Adrenal gland (tissue), 19 donors: ENCODE data around the gene RBAK. TPM values are rescaled to one million over a fixed set of nuclear protein-coding genes. Genes with fewer than 3 reads are reported as not detected.

Experiments
- DNase-seq, 7 donors: peaks; one replicate each; pipeline ENCODE4 v3.0.0-alpha.2; 2019 to 2020
- H3K27ac ChIP-seq, 5 donors: fragments of 200-600 bp; sonication (generic) in 4 of 5; 1 replicate in 3 of 5; 2 replicates in 2 of 5; pipeline versions ENCODE4 v1.5.1 to v1.8.0; 2016 to 2020; ENCODE audit warnings: mild to moderate bottlenecking in 1 of 5
- H3K27me3 ChIP-seq: fragments of 200-600 bp; 2 replicates; pipeline ENCODE4 v1.8.0; 2021
- H3K36me3 ChIP-seq, 2 donors: fragments of 200-600 bp; replicated peaks in 1 of 2; 1 replicate in 1 of 2; 2 replicates in 1 of 2; pipeline versions ENCODE4 v1.5.1 to v1.8.0; 2018 to 2022
- H3K4me1 ChIP-seq, 2 donors: fragments of 200-600 bp; replicated peaks in 1 of 2; 1 replicate in 1 of 2; 2 replicates in 1 of 2; pipeline versions ENCODE4 v1.5.1 to v1.8.0; 2018 to 2021
- H3K4me3 ChIP-seq, 4 donors: fragments of 200-600 bp; sonication (generic) in 3 of 4; one replicate each; pipeline ENCODE4 v1.5.1; 2016 to 2018
- H3K9me3 ChIP-seq, 3 donors: fragments of 200-600 bp; sonication (generic) in 1 of 3; replicated peaks in 1 of 3; 1 replicate in 2 of 3; 2 replicates in 1 of 3; pipeline versions ENCODE4 v1.5.1 to v1.8.0; 2016 to 2021
- CTCF ChIP-seq, 6 experiments: fragments of 450-650 bp in 4 of 6; fragments of 200-600 bp in 2 of 6; sonication (generic) in 1 of 6; IDR thresholded peaks; 1 replicate in 5 of 6; 2 replicates in 1 of 6; pipeline versions ENCODE4 v1.5.1 to v1.8.0; 2016 to 2021; ENCODE audit warnings: antibody characterized with exemption in 6 of 6, mild to moderate bottlenecking in 2 of 6, moderate library complexity in 1 of 6
- POLR2A ChIP-seq, 2 donors: fragments of 450-650 bp; IDR thresholded peaks; one replicate each; pipeline ENCODE4 v1.6.1; 2017; ENCODE audit warnings: antibody characterized with exemption in 2 of 2, mild to moderate bottlenecking in 2 of 2, moderate library complexity in 1 of 2
- WGBS, 4 donors: extraction: QIAGEN DNeasy Blood & Tissue Kit in 2 of 4; methylation state at CpG; one replicate each; pipeline versions ENCODE4 v1.1.5 to v1.1.7; 2013 to 2017; 5-methylcytosine and 5-hydroxymethylcytosine counted together
- intact Hi-C, 2 donors: fragments of 100-400 bp; cut with DNase I; formaldehyde crosslinking; loops; one replicate each; pipeline versions ENCODE4 v1.14.1 to v1.15.0; 2022 to 2023
- long read RNA-seq, 10 donors: library from polyadenylated mRNA in 3 of 10; unstranded in 2 of 10; stranded (forward) in 1 of 10; transcript quantifications; one replicate each; pipeline ENCODE4 v2.0.0 and lab custom pipeline, GENCODE V29; 2021 to 2026
- polyA plus RNA-seq, 3 donors: library from polyadenylated mRNA; stranded (reverse); fragments of 200-250 nt in 2 of 3; fragments of 350-450 nt in 1 of 3; fragmentation: Illumina TruSeq in 1 of 3; extraction: RNeasy Lipid Tissue Mini Kit (QIAGEN cat#74804) in 1 of 3; gene quantifications; one replicate each; pipeline ENCODE4 v1.2.3, GENCODE V29; 2013 to 2014
- total RNA-seq, 9 donors: library from RNA; depleted of rRNA in 4 of 9; stranded (reverse); fragments of >200 nt in 4 of 9; fragments of 120-200 nt in 1 of 9; fragmentation: NEBNext Ultra II Directional in 1 of 9; extraction: Animal tissue kit (Norgen Biotek cat#: 25700) in 1 of 9; gene quantifications; one replicate each; pipeline versions ENCODE4 v1.1.0 to v1.2.4, GENCODE V29; 2013 to 2023
- donor health status: healthy with polysubstance abuse.
- donor health status: Bipolar disorder and iron deficiency.
- donor health status: DM: yes; HTN: yes; CAD: no.
- donor health status: DM: no; HTN: no; CAD: no.
- donor health status: DM: no; HTN: no; CAD: no.
- donor health status: DM: yes; HTN: yes; CAD: no.

RBAK gene
- 10 to 100 TPM in 3 of 9 donors, 1 to 10 TPM in 6; 4.1 to 12.6 (median 8.8) TPM for total RNA-seq
- 1 to 10 TPM; 4.6 to 9.8 (median 6.0) TPM for polyA plus RNA-seq
- long read RNA-seq, donor 1, full-length matches to known transcripts, result 3 of 3 reads
- long read RNA-seq, donor 1, partial matches to known transcripts, result 0 of 3 reads
- long read RNA-seq, donor 1, other reads (novel, unspliced or antisense), result 0 of 3 reads
- long read RNA-seq, donor 2, full-length matches to known transcripts, result 1 of 1 reads
- long read RNA-seq, donor 2, partial matches to known transcripts, result 0 of 1 reads
- long read RNA-seq, donor 2, other reads (novel, unspliced or antisense), result 0 of 1 reads
- long read RNA-seq, donor 3, result 0 reads
- long read RNA-seq, donor 4, partial matches to known transcripts, result 0 of 2 reads
- long read RNA-seq, donor 4, other reads (novel, unspliced or antisense), result 2 of 2 reads
- long read RNA-seq, donor 5, full-length matches to known transcripts, result 3 of 5 reads
- long read RNA-seq, donor 5, partial matches to known transcripts, result 0 of 5 reads
- long read RNA-seq, donor 5, other reads (novel, unspliced or antisense), result 2 of 5 reads
- long read RNA-seq, donor 6, result 0 reads
- long read RNA-seq, donor 7, full-length matches to known transcripts, result 2 of 2 reads
- long read RNA-seq, donor 7, partial matches to known transcripts, result 0 of 2 reads
- long read RNA-seq, donor 7, other reads (novel, unspliced or antisense), result 0 of 2 reads
- long read RNA-seq, donor 8, full-length matches to known transcripts, result 1 of 1 reads
- long read RNA-seq, donor 8, partial matches to known transcripts, result 0 of 1 reads
- long read RNA-seq, donor 8, other reads (novel, unspliced or antisense), result 0 of 1 reads
- long read RNA-seq, donor 9, full-length matches to known transcripts, result 2 of 2 reads
- long read RNA-seq, donor 9, partial matches to known transcripts, result 0 of 2 reads
- long read RNA-seq, donor 9, other reads (novel, unspliced or antisense), result 0 of 2 reads
- long read RNA-seq, donor 10, full-length matches to known transcripts, result 1 of 1 reads
- long read RNA-seq, donor 10, partial matches to known transcripts, result 0 of 1 reads
- long read RNA-seq, donor 10, other reads (novel, unspliced or antisense), result 0 of 1 reads

- TF ChIP-seq POLR2A (IDR thresholded peaks at IDR 0.05) (peak in 1 of 2 donors; percentile 64), CTCF (IDR thresholded peaks at IDR 0.05) (peak in 1 of 6 experiments; percentile 24)
- no peaks in the 10 kb centered on the region for H3K27me3 ChIP-seq
- intact Hi-C loops, result no loop called here
- peaks cover 4 to 9% of the 10 kb centered on the region in 2 donors for H3K4me1 ChIP-seq
- peaks cover 0 to 15% of the 10 kb centered on the region in 2 donors for H3K36me3 ChIP-seq
- H3K27ac ChIP-seq, result peak within 1 kb of the TSS; percentile 30 to 93 (median 81)
- peak within 1 kb of the TSS; percentile 21 to 96 (median 92) for H3K4me3 ChIP-seq
- peak; percentile 94 to 98 (median 97) for DNase-seq
- WGBS, 4 donors, result 0 to 1% (median 1%) methylated on average over 16 to 68 of the region's 69 CpGs
- H3K9me3 ChIP-seq, result peaks cover 0 to under 1% (median 0%) of the 10 kb centered on the region in 3 donors
Observed at GRCh38 chr7:5045558-5046396, at the start of gene RBAK. TSS of gene RBAK (plus strand) at chr7:5045860. CDS start at chr7:5048077, 2,217 bp downstream.

GRCh38 chr7:4996696-4997222, 48.9 kb upstream of the RBAK start:
- H3K27me3 ChIP-seq, result no peaks in the 10 kb centered on the region
- H3K36me3 ChIP-seq, result peaks cover 0 to 47% of the 10 kb centered on the region in 2 donors
- no peak overlapping the region for H3K4me3 ChIP-seq
- no peak overlapping the region for H3K27ac ChIP-seq
- no peak for DNase-seq
- no peaks in the 10 kb centered on the region for H3K9me3 ChIP-seq
- intact Hi-C loops, result no loop called here
- H3K4me1 ChIP-seq, result no peaks in the 10 kb centered on the region
- TF ChIP-seq POLR2A (IDR thresholded peaks at IDR 0.05) (no peak), CTCF (IDR thresholded peaks at IDR 0.05) (no peak)
- 92 to 100% (median 94%) methylated on average over 2 to 7 of the region's 7 CpGs for WGBS, 4 donors

- peak in 1 of 7 donors; percentile 13 for DNase-seq
- intact Hi-C loops, result no loop called here
- Histone ChIP-seq H3K4me1 (no peaks in the 10 kb centered on the region), H3K4me3 (no peak overlapping the region), H3K27me3 (no peaks in the 10 kb centered on the region), H3K36me3 (peaks cover 0 to 32% of the 10 kb centered on the region in 2 donors), H3K27ac (no peak overlapping the region), H3K9me3 (no peaks in the 10 kb centered on the region)
- no peak for TF ChIP-seq POLR2A (IDR thresholded peaks at IDR 0.05)
- no peak for TF ChIP-seq CTCF (IDR thresholded peaks at IDR 0.05)
- 71 to 90% (median 79%) methylated on average over 3 of the region's 3 CpGs for WGBS, 4 donors
Observed at GRCh38 chr7:4998244-4998643, 47.4 kb upstream of the RBAK start.
